GM21723 (cell line): ENCODE data around the gene PLEKHG1.

Experiments used
- ATAC-seq: cut with Tn5 transposase; IDR thresholded peaks from one replicate; pipeline ENCODE4 v1.9.1; 2021; ENCODE audit warnings: mild to moderate bottlenecking, moderate library complexity; ENCODE audit not compliant: unreplicated experiment

The PLEKHG1 gene

DNA sequence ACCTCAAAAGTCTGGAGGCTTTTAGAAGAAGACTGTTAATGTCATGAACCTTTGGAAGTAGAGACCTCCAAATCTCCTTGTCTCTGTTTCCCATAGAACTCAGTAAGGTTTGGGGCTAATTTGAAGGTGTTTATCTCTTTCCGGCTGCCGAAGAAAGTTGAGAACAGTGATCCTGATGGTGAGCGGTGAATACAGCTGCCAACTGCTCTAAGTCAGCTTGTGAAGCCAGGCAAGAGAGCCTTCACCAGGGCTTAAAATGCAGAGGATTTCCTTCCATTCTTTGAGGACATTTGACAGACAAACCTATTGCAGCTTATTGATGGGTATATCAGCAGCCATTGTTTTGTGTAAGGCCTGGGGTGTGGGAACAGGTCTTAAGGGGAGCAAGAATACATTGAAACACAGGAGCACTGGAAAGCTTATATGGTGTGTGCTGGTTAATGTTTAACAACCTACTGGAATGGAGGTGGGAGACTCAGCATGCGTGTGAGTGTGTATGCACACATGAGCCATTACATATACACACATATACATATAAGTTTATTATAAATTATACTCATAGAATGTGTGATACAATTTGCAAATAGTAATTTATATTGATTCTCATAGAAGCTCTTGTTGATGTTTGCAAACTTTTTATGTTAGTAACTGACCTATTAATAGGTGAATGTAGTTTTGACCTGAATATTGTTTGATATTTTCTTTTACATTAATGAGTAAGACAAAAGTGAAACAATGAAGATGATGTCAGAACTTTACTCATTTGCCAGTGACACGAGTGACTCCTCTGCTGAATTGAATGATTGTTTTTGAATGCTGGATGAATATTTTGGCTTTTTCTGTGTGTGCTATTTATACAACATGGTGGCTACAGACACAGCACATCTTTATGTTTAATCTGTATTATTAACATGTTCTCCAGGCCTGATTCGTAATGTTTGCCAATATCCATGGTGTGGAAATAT lies 18.1 kb downstream of the PLEKHG1 start:
- ATAC-seq: no peak

- ATAC-seq: no peak
Measured at GRCh38 chr6:150619275-150619674, 19.6 kb downstream of the PLEKHG1 start.

DNA sequence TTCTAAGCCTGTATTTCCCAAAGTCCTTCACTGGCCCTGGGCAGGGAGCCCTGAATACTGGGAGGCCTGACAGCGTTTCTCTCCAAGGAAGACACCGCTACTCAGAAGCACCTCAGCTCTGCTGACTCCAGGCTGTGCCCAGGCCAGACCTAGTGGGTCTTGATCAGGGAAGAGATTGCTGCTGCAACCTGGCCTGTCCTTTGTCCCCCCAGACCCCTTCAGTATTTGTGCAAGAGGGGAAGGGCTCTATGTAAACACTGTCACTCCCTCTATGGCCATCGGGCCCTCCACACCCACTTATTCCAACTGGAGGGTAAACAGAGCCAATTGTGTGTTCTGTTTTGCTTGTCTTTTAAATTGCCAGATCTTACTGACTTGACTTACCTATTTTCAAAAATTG lies 20.6 kb downstream of the PLEKHG1 start:
- ATAC-seq: no peak

- ATAC-seq: no peak
Measured at GRCh38 chr6:150620763-150621162, 21.1 kb downstream of the PLEKHG1 start.

DNA sequence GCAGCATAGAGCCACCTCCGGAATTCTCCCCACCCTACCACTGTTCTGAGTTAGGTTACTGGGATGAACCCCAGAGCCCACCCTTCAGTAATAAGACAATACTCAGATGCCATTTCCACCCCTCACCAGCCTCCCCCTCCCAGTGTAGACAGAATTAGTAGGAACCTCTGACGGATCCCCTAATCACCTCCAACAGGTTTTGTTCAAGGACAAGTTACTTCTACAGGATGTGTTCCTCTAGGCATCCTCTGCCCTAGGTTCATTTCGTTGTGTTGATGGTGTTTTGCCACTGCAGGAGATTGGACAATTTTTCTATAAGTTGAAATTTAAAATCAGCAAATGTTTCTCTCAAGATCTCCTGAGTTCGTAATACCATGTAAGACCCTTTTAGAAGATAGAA lies 22.8 kb downstream of the PLEKHG1 start:
- no peak for ATAC-seq

GRCh38 chr6:150622941-150623874 lies 23.5 kb downstream of the PLEKHG1 start:
- ATAC-seq: peak; percentile 98

DNA sequence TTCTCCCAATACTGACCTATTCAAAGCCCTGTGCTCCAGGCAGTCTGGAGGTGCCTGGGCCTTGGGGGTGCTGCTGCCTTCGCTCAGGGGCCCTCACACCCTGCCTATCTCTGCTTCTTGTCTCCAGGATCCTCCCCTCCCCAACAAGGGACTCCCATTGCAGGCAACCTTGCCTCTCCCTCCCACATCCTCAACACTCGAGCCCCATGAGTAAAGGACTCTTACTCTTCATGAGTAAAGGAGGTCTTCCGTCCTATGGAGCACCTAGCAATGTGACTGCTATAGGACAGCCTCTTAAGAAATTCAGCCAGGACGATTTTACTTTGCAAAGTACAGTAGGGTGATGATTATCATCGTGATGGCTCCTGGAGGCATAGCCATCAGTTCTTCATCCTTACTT lies 24.5 kb downstream of the PLEKHG1 start:
- no peak for ATAC-seq

GRCh38 chr6:150625927-150626326 lies 26.2 kb downstream of the PLEKHG1 start:
- ATAC-seq: no peak

GRCh38 chr6:150627154-150627553 lies 27.5 kb downstream of the PLEKHG1 start:
- ATAC-seq: no peak

DNA sequence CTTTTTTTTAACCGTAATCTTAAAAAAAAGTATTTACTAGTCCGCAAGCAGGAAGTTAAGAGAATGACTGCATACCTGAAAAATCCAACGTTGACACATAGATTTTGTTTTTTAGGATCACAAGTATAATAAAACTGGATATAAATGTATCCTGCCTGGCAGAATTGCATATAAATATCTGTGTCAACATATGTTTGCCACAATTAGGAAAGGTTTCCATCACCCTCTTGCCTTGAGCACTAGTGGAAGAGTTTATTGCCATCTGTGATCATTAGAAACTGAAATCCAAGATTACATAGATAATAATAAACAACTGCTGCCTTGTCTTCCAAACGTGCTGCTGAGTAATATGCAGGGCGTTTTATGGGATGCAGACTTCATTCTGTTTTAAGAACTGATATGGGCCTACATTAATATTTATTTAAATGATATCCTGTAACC lies 27.9 kb downstream of the PLEKHG1 start:
- ATAC-seq: no peak

DNA sequence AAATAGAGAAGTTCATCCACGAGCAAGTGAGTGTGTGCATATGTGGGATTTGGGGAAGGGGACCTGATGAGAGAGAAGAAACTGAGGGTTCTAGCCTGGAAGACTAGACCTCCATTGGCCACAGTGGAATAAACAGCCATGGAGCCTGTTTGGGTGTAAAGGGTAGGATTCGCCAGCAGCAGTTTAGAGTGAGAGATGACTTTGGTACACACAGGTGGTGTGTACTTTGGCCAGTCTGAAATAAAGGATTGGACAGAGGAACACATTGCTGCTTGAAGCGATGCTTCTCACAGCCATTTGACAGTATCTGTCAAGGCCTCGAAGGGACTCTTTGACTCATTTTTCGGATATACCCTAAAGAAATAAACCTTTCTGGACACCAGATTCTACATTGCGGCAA lies 29.2 kb downstream of the PLEKHG1 start:
- ATAC-seq: no peak

DNA sequence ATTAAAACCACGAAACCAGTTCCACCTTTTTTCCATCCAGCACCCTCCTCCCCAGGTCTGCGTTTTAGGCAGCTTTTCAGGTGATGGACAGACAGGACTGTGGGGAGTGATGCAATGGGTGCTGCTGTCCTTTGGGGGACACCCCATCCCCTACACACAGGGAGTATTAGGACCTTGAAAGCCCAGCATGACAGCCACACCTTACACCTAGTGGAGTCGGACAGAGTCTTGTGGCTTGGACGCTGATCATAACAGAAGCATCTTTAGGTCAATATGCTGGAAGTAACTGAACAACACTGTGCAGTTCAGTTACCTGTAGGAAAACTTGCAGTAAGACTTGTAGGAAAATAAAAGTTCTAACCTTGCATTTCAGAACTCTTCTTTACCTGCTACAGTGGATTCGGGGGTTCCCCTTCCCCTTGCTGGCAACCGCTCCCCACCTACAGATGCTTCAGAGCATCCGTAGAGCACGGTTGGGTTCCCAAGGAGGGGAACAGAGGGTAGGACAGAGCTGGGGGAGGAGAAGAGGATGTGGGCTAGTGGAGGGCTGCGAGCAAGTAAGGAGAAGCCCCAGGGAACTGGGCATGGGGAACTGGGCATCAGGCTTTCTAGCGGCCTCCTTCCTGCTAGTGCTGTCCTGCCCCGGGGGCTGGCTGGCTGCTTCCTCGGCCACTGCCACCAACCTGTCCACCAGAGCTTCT lies 31.7 kb downstream of the PLEKHG1 start:
- peak; percentile 36 for ATAC-seq

DNA sequence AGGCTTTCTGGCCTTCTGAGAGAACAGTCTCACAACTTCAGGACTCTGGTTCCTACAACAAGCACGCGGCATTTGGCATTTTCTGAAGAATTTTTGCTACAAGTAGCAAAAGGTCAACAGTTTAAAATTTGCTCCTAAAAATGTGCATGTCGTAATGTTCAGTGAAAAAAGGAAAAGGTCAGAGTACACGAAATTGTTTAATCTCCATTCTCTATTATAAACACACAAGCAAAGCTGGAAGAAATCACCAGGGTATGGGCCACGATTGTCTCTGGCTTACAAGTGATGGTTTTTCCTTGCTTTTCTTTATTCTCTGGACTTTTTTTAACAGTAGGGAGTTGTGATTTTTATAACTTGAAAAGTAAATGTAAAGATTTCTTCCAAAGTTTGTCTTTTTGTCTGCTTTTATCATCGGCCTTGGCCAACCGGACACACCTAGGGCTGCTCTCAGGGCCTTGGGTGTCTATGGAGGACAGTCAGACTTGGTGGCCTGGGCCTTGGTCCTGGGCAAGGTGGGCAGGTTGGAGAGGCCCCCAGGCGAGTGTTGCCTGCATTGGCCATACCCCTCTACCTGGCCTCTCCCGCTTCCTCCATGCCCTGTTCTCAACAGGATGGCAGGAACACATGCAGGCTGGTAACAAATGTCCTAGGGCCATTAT lies 32.4 kb downstream of the PLEKHG1 start:
- no peak for ATAC-seq

GRCh38 chr6:150632785-150633485 lies 33.2 kb downstream of the PLEKHG1 start:
- ATAC-seq: peak; percentile 50

DNA sequence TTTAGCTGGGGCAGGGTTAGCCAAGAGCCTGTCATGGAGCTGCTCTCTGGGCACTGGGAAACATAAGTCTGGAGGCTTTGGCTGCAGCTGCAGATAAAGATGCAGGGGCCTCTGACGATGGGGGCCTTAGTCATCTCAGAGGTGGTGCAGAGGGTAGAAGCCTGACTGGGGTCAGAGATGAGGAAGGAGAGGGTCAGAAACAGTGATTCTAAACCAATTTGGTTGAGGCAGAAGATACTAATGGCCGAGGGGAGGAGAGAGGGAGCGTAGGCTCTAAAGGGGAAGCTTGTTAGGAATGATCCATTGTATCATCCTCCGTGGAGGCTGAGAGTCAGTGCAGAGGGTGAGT lies 33.8 kb downstream of the PLEKHG1 start:
- ATAC-seq: peak; percentile 21

- no peak for ATAC-seq
Measured at GRCh38 chr6:150634176-150634963, 34.7 kb downstream of the PLEKHG1 start.

- no peak for ATAC-seq
Measured at GRCh38 chr6:150634964-150635292, 35.2 kb downstream of the PLEKHG1 start.

DNA sequence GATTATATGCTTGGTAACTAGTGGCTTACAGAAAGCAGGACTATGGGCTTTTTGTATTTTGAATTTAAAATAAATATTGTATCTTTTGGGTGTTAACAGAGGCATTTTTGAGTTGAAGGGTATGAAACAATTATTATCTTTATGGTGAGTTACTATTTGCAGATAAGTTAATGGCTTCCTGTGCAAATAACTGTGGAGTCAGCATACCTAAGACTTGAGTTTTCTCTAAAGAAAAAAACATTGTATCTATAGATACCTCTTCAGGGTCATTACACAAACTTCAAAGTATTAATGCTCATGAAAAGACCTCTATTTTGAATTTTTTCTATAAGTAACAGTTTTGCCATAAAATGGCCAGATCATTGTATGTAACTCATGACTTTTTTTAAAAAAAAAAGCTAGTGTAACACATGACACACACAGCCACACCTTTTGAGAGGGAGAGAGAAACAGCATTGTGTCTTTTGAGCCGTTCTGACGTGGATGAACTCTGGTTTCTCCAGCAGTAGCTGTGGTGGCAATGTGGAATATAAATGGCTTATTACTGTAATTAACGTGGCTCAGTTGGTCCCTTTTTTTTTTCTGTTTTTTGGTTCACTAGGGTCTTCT lies 36.3 kb downstream of the PLEKHG1 start:
- ATAC-seq: no peak

- ATAC-seq: no peak
Measured at GRCh38 chr6:150636808-150637207, 37.1 kb downstream of the PLEKHG1 start.
